GM19455 (cell line): ENCODE data around the gene GNA14.

Source experiments
- ATAC-seq: cut with Tn5 transposase; IDR thresholded peaks from one replicate; pipeline ENCODE4 v1.9.1; 2021; ENCODE audit not compliant: unreplicated experiment

Gene GNA14

GRCh38 chr9:77543131-77543822 lies 104.8 kb downstream of the GNA14 start:
- no peak for ATAC-seq

- no peak for ATAC-seq
These were observed 106.5 kb downstream of the GNA14 start for GRCh38 chr9:77541600-77541999.

- no peak for ATAC-seq
These were observed 107.1 kb downstream of the GNA14 start for GRCh38 chr9:77541055-77541454.

GRCh38 chr9:77534376-77535057 lies 113.6 kb downstream of the GNA14 start:
- no peak for ATAC-seq

- no peak for ATAC-seq
These were observed 114.5 kb downstream of the GNA14 start for GRCh38 chr9:77533671-77534070.

- ATAC-seq, result no peak
These were observed 115.5 kb downstream of the GNA14 start for GRCh38 chr9:77532607-77533006.

GRCh38 chr9:77531400-77531799 lies 116.7 kb downstream of the GNA14 start:
- ATAC-seq, result no peak

GRCh38 chr9:77523891-77524290 lies 124.2 kb downstream of the GNA14 start:
- no peak for ATAC-seq

- no peak for ATAC-seq
These were observed 127.0 kb downstream of the GNA14 start for GRCh38 chr9:77521091-77521490.

GRCh38 chr9:77518688-77519087 lies 129.4 kb downstream of the GNA14 start:
- no peak for ATAC-seq

- no peak for ATAC-seq
These were observed 131.3 kb downstream of the GNA14 start for GRCh38 chr9:77516781-77517180.

GRCh38 chr9:77514886-77515711 lies 133.0 kb downstream of the GNA14 start:
- no peak for ATAC-seq

- ATAC-seq, result no peak
These were observed 134.7 kb downstream of the GNA14 start for GRCh38 chr9:77513457-77513856.

GRCh38 chr9:77512876-77513275 lies 135.2 kb downstream of the GNA14 start:
- no peak for ATAC-seq

GRCh38 chr9:77511525-77511924 lies 136.6 kb downstream of the GNA14 start:
- ATAC-seq, result no peak

GRCh38 chr9:77510666-77511065 lies 137.5 kb downstream of the GNA14 start:
- ATAC-seq, result no peak

GRCh38 chr9:77508396-77508795 lies 139.7 kb downstream of the GNA14 start:
- no peak for ATAC-seq

- no peak for ATAC-seq
These were observed 140.7 kb downstream of the GNA14 start for GRCh38 chr9:77507212-77507961.

GRCh38 chr9:77505232-77505631 lies 142.9 kb downstream of the GNA14 start:
- no peak for ATAC-seq

GRCh38 chr9:77502568-77502967 lies 145.6 kb downstream of the GNA14 start:
- no peak for ATAC-seq

- ATAC-seq, result no peak
These were observed 149.2 kb downstream of the GNA14 start for GRCh38 chr9:77498891-77499290.
